ENCODE measurements around the gene MTHFS. TPM values are rescaled to one million over a fixed set of nuclear protein-coding genes. Genes with fewer than 3 reads are reported as not detected.
A peak's percentile ranks its signal among the peaks of the same experiment; 100 is the strongest.
"Not testable (repeated sequence)": the region's sequence is repeated elsewhere in the genome, so short reads cannot be mapped to it uniquely, and the experiment has no call there.

The MTHFS gene
- 10 to 100 TPM; 32.9 to 36.0 (median 33.8) TPM for polyA plus RNA-seq (ENCODE audit: insufficient read length in 3 of 3)

- peak; percentile 62 to 70 (median 67) for DNase-seq (ENCODE audit: low read depth in 3 of 3, low spot score in 2 of 3)
Observed at GRCh38 chr15:79896634-79897379, at the start of gene MTHFS. Gene MTHFS, minus strand, starts transcription at chr15:79897014. Its CDS starts 26 bp downstream, at chr15:79896988.

- DNase-seq (ENCODE audit: low read depth in 3 of 3, low spot score in 2 of 3): no peak
Observed at GRCh38 chr15:79944622-79945021, 47.8 kb upstream of the MTHFS start.

DNA sequence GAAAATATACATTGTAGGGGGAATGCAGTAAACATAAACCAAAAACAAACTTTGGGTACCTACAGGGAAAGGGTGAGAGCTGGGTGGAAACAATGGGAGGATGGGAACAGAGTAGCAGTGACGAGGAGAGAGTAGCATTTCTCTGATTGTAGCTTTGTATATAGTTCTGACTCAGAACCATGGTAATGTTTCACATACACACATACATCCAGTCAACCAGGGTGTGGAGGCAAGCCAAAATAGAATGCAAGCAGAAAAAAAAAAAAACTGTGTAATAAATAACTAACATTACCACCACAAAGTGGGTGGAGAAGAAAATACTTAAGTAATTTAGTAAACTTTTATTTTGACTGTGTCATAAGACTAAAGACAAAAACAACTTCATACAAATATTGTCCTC is 47.0 kb upstream of the MTHFS start:
- DNase-seq (ENCODE audit: low read depth in 3 of 3, low spot score in 2 of 3): no peak

- no peak for DNase-seq (ENCODE audit: low read depth in 3 of 3, low spot score in 2 of 3)
Observed at GRCh38 chr15:79942741-79943481, 46.1 kb upstream of the MTHFS start.

GRCh38 chr15:79939399-79939798 is 42.6 kb upstream of the MTHFS start:
- DNase-seq (ENCODE audit: low read depth in 3 of 3, low spot score in 2 of 3): no peak

DNA sequence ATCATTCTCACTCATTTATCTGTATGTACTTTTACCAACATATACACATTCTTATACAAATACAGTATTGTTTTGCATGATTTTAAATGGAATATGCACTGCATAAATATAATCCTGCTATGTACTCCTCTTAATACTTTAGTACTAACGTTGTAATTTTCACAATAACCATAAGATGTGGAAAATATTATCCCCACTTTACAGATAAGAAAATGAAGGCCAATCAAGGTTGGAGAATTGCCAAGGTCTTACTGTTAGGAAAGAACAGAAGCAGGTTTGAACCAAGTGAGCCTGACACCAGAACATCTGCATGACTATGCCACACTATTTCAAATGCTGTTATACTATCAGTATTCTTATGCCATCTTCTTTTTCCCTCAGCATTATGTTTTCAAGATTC is 41.3 kb upstream of the MTHFS start:
- no peak for DNase-seq (ENCODE audit: low read depth in 3 of 3, low spot score in 2 of 3)

GRCh38 chr15:79935556-79936201 is 38.9 kb upstream of the MTHFS start:
- DNase-seq (ENCODE audit: low read depth in 3 of 3, low spot score in 2 of 3): not testable (repeated sequence)

DNA sequence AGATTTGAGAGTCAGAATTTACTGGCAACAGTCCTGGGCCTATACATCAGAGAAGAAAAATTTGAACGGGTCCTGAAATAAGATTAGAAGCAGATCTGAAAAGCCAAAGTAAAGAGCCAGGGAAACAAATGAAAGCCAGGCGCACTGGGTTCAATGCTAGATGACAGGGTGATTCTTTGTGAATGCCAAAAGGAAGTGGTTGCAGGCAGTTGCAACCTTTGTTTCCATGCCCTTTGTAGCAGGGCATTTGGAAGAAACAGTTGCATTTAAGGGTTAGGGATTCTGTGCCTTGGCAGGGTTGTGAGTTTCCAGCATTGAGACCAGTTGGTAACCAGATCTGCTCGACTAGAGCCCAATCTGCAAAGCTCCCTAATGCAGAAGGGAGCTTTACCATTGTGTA is 36.4 kb upstream of the MTHFS start:
- DNase-seq (ENCODE audit: low read depth in 3 of 3, low spot score in 2 of 3): no peak

DNA sequence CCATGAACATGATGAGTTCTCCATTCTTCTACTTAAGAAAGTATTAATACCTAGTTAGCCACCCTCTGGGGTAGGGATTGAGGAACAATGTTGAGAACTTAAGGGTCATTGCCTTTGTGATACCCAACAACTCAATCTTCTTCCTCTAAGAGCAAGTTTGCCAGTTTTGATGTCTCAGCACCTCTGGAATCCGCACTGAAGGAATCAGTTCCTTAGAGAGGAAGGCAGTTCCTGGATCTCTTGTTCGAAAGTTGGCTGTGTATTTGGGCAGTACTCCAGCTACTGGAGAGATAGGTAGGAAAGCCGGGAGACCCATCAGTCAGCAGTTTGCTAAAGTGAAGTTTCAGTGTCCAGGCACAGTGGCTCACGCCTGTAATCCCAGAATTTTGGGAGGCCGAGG is 35.6 kb upstream of the MTHFS start:
- no peak for DNase-seq (ENCODE audit: low read depth in 3 of 3, low spot score in 2 of 3)

- no peak for DNase-seq (ENCODE audit: low read depth in 3 of 3, low spot score in 2 of 3)
Observed at GRCh38 chr15:79930516-79930915, 33.7 kb upstream of the MTHFS start.

DNA sequence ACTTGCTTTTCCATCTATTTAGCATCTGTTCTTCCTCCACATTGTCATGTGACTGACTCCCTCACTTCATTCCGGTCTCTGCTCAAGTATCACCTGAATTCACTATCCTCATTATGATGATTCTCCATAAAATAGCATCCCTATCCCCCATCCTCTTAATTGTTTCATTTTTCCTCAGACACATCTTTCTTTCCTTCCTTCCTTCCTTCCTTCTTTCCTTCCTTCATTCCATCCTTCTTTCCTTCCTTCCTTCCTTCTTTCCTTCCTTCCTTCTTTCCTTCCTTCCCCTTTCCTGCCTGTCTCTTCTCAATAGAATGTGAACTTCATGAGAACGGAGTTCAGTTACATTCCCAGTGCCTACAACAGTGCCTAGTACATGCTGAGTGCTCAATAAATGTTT is 32.6 kb upstream of the MTHFS start:
- no peak for DNase-seq (ENCODE audit: low read depth in 3 of 3, low spot score in 2 of 3)

- not testable (repeated sequence) for DNase-seq (ENCODE audit: low read depth in 3 of 3, low spot score in 2 of 3)
Observed at GRCh38 chr15:79926116-79926515, 29.3 kb upstream of the MTHFS start.

DNA sequence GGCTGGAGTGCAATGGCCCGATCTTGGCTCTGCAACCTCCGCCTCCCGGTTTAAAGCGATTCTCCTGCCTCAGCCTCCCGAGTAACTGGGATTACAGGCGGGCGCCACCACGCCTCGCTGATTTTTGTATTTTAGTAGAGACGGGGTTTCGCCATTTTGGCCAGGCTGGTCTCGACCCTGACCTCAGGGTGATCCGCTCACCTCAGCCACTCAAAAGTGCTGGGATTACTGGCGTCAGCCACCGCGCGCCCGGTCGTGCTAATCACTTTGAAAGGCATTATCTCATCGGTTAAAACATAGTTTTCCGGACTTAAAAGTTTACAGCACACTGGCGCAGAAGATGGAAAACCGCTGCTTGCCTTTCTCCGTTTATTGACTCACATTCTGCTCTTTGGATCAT is 27.6 kb upstream of the MTHFS start:
- DNase-seq (ENCODE audit: low read depth in 3 of 3, low spot score in 2 of 3): no peak

DNA sequence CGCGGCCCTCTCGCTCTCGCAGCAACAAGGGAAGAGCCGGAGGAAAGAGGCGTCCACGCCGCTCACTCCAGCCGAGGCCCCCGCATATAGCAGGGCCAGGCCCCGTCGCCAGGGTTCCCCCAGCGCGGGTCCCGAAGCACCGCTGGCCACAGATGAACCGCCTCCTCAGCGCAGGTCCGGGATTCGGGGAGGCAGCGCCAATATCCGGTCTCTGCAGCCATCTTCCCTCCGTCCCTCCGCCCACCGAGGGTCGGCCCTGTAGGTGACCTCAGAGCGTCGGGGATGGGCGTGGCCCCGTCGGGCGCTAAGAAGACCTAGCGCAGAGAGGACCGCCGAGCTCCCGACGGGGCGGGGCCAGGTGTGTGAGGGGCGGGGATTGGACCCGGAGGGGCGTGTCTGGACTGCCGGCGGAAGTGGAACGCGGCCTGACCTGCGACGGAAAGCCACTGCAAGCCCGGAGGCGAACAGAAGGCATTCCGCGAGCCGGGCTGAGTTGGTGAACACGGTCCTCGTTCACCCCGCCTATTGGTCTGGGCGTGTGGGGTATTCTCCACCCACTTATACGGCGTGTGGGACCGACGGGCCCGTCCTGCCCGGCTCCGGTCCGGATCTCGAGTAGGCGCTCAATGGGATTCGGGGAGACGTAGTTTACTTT is 26.8 kb upstream of the MTHFS start:
- peak; percentile 76 to 91 (median 85) for DNase-seq (ENCODE audit: low read depth in 3 of 3, low spot score in 2 of 3)

DNA sequence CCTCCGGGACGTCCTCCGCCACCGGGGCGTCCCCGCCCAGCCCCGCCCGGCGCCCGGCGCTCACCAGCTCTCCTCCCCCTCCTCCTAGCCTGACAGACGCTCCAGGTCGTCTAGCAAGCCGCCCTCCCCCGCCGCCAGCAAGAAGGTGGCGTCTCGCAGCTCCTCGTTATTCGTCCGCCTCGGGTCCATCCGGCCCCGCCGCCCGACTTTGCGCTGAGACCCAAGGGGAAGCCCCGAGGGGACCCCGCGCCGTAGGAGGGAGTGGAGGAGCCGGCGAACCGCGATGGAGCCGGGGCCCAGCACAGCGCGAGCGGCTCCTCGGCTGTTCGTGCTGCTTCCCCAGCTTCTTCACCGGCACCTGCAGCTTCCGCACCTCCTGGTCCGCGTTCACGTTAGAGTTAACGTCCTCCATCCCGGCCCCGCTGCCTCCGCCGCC is 26.3 kb upstream of the MTHFS start:
- DNase-seq (ENCODE audit: low read depth in 3 of 3, low spot score in 2 of 3): peak in 2 of 3 donors; percentile 44 to 47

DNA sequence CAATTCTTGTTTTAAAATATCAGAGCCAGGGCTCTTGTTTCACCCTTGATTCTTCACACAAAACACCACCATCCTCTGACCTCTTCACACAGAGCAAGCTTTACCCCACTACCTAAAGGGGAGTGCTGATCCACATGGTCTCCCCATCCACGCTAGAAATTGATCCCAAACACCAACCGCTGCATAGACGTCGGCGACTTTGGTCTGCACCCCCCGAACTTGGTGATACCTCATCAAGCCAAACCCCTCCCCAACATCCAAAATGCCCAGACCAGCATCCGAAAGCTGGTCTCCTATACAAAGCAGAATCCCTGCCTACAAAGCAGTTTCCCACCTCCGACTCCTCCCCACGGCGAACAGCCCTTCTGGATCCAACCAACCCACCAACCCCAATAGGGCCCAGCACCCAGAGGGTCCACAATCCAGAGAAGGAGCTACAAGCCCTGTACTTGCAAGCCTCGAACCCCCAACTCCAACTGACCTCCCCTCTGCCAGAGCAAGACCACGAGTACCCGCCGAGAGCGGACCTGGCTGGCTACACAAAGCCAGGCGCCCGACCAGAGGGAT is 25.8 kb upstream of the MTHFS start:
- no peak for DNase-seq (ENCODE audit: low read depth in 3 of 3, low spot score in 2 of 3)

DNA sequence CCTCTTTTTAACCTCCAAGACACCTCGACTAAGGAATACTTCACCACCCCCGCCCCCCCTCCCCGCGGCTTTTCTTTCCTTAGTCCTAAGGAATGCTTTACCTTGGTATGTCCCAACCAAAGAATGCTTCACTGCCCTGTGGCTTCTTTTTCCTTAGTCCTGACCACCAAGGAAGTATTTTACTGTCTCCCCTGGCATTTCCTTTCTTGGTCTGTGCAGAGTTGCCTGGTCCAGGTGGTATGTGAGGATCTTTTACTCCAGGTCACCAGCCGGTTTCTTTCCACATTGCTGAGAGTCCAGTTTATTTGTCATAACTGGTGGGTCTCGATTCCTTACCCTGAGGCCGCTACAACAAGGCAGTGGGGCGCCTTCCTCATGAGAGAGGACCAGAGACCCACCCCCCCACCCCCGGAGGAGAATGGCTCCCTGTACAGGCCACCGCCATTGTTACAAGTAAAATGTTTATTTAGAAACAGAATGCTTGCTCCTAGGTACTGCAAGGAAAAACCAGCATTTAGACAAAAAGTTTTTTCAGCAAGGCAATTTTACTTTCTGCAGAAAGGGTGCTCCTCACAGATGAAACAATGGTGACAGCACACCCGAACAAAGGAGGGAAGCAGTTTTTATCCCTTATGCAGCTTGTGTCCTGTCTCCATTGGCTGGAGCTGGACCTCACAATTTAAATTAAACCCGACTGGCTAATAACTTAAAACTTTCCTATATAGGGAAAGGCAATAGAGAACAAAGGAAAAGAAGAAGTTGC is 23.1 kb upstream of the MTHFS start:
- no peak for DNase-seq (ENCODE audit: low read depth in 3 of 3, low spot score in 2 of 3)

- DNase-seq (ENCODE audit: low read depth in 3 of 3, low spot score in 2 of 3): no peak
Observed at GRCh38 chr15:79919090-79919748, 22.4 kb upstream of the MTHFS start.

DNA sequence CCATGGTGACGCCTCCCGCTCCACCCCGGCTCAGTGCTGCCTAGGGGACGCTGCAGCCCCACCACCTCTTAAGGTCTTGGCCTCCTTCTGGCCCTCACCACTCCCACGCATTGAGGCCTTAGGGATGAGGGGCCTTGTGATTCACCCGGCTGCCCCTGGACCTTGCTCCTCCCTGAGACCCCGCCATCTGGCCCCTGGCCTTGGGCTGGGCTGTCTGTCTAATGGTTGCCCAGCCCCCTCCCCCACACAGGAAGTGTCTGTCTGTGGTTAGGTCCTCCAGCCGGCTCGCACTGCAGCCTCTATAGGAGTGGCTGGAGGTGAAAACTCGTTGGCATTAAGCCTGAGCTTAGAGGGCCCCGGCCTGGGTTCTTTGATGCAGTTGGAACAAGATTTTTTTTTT is 21.5 kb upstream of the MTHFS start:
- DNase-seq (ENCODE audit: low read depth in 3 of 3, low spot score in 2 of 3): no peak
